HL-60/S4 treated with retinoic acid at 250 ng/mL for 4 days and 3 days (cell line): Measurements from ENCODE around the gene ADAMTS6.

Experiments
- in situ Hi-C: fragments of 300-500 bp; cut with MboI; formaldehyde crosslinking; loops from 2 replicates; pipeline ENCODE4 v1.7.0; 2022; ENCODE audit warnings: low sequenced_read_pairs

The ADAMTS6 gene

DNA sequence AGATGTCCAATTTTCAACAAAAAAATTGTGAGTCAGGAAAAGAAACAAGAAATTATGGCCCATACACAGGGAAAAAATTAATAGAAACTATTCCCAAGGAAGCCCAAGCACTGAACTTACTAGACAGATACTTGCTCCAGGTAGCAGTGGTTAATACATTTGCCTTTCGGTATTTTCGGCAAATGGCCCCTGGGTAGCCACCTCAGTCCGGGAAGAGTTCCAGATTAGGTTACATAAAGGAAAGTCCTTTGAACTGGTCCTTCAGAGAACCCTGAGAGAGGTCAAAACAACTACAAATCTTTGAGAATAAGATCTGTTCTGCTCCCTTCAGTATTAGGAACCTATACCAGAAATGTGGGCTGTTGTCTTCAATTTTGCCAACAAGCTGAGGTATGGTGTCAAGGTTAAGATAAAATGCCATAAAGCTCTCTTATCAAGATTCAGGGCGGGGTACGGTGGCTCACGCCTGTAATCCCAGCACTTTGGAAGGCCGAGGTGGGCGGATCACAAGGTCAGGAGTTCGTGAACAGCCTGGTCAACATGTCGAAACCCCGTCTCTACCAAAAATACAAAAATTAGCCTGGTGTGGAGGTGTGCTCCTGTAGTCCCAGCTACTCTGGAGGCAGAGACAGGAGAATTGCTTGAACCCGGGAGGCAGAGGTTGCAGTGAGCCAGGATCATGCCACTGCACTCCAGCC, 369.6 kb downstream of the ADAMTS6 start:
- in situ Hi-C loops, result no loop called here

DNA sequence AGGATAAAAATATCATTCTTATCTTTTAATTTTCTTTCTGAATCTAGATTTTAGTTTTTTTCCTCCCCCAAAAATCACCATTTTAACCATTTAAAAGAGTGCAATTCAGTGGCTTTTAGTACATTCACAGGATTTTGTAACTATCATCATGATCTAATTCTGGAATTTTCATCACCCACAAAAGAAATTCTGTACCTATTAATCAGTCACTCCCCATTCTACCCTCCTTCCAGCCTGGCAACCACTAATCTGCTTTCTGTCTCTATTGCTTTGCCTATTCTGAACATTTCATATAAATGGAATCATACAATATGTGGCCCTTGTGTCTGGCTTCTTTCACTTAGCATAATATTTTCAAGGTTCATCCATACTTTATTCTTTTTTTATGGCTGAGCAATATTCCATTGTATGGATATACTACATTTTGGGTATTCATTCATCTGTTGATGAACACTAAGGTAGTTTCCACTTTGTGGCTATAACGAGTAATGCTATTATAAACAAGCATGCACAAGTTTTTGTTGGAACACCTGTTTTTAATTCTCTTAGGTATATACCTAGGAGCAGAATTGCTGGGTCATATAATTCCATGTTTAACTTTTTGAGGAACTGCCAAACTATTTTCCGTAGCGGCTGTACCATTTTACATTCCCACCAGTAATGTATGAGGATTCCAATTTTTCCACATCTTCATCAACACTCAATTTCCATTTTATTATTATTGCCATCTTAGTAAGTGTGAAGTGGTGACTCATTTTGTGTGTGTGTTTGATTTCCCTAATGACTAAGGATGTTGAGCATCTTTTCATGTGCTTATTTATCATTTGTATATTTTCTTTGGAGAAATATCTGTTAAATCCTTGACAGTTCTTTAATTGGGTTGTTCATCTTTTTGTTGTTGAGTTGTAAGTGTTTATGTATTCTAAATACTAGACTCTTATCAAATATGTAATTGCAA, 372.7 kb downstream of the ADAMTS6 start:
- in situ Hi-C loops, result no loop called here

DNA sequence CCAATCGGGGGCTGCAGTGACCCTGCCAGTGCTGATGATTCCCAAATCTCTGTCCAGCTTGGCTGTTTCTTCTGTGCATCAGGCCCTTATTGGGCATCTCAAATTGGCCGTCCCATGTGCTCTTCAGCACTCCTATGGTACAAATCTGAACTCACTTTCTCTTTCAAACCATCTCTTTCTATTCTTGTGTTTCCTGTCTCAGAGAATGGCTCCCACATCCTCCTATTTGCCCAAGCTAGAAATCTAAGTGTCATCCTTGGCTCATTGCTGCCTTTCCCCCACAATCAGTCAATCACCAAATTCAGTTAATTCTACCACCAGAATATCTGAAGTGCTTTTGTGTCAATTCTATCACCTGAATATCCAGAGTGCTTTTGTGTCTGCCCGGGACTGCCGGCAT, 376.4 kb downstream of the ADAMTS6 start:
- in situ Hi-C loops, result no loop called here

DNA sequence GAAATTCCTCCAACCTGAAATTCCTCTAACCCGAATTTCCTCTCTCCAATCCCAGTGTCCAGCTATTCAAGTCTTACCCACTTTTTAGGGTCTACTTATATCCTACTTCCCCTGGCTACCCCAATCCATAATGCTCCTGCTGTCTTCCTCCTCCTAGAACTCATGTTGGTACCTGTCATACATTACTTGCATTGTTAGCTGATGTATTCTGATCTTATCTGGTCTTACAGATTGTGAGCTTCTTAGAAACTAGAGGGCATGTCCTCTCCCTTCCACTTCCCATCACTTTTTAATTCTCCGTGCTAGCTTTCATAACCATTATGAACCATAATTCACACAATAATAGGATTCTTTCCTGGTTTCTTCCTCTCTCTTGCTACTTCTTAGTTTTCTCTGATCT, 376.9 kb downstream of the ADAMTS6 start:
- in situ Hi-C loops, result no loop called here

DNA sequence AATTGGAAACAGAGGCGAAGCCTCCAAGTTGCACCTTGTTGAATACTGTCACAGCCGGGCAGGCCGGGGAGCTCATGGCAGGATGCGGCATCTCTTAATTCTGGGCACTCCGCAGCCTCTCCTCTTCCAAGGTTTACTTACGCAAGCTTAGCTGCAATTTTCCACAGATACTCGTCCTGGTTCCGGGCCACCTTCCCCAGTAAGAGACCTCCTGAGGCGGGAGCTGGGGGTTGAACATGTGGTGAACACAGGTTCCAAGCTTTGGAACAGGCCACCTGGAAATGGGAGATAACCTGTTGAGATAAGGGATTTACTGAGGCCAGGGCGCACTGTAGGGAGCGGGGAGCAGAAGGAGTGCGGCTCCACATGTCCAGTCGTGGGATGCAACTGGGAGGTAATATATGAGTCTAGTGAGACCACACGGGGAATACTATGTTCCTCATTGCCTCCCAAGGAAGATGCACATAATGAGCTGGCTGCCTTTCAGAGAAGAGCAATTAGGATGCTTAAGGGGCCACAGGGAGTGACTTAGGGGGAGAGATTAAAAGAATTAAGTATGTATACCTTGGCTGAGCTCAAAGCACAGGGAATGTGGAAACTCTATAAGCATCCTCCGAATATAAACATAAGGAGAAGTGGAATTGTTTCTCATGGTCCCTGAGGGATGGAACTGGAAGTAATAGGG, 377.8 kb downstream of the ADAMTS6 start:
- in situ Hi-C loops, result no loop called here

DNA sequence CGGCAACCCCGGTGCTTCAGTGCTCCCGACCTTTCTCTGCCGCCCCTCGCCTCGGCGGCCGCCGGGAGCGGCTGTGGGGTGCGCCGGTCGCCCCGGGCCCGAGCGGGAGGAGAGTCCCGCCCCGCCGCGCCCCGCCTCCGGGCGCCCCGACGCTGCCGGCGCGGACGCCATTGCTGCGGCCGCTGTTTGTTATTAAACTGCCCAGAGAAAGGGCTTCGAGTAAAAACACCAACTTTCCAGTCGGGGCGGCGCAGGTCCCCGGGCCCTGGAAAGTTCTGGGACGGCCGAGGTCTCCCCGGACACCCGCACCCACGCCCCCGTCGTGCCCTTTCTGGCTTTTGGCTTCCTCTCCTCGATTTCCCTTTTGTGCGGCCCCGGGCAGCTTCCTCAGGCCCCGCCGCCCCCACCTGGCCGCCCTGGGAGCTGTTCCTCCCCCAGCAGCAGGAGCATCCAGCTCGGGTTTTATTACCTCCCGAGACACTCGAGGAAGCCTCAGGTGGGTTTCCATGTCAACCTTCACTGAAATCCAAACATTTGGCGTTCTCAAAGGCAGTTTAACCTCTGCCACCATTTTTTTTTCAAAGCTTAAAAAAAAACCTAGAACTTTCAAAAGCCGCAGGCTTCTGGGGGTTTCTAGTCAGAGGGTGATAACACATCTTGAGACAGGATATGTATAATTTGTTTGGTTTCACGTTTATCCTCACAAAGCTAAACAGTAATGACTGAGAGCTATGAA, 378.6 kb downstream of the ADAMTS6 start:
- in situ Hi-C loops, result no loop called here

DNA sequence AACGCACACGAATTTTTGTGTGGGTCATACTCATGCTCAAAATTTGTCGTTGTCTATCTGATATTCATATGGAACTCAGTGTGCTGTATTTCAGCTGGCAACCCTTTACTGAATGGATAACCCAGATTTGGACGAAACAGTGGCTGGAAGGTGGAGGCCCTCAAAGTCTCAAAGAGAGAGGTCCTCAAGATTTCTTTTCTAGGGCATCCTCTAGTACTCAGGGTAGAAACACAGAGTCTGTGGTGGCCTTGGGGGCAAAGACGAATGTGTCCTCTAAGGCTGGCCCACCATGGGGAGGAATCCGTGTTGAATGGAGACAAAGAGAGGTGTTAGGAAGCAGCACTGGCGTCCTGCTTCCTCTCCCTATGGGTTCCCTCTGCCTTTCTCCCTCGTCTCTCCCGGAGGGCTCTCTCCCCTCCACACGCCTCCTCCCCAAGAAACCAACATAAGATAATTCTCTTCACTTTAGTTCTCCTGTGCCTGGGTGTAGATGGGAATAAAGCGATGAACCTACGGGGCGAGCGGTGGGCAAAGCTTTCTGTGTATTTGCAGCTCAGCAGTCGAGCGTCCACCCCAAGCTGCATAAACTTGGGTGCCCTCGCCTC, 379.2 kb downstream of the ADAMTS6 start:
- in situ Hi-C loops, result no loop called here

DNA sequence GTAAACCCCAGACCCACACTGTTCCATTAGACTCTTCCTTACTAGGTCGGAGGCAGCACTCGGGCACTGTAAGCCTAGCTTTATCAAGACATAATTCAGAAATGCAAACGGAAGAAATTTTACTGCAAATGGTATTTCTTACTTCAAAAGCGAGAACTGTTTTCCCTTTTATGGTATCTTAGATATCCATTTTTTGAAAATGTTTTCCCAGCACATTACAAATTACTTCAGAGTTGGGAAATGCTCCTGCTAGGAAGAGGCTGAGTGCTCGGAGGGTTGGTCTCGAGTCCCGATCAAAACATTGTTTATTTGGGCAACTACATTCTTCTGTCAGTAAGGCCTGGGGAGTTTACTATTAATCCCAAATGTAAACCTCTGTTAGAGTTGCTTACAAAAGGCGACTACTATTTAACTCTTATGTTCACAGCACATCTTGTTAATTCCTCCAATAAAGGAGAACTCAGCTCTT, 380.1 kb downstream of the ADAMTS6 start:
- in situ Hi-C loops, result no loop called here

DNA sequence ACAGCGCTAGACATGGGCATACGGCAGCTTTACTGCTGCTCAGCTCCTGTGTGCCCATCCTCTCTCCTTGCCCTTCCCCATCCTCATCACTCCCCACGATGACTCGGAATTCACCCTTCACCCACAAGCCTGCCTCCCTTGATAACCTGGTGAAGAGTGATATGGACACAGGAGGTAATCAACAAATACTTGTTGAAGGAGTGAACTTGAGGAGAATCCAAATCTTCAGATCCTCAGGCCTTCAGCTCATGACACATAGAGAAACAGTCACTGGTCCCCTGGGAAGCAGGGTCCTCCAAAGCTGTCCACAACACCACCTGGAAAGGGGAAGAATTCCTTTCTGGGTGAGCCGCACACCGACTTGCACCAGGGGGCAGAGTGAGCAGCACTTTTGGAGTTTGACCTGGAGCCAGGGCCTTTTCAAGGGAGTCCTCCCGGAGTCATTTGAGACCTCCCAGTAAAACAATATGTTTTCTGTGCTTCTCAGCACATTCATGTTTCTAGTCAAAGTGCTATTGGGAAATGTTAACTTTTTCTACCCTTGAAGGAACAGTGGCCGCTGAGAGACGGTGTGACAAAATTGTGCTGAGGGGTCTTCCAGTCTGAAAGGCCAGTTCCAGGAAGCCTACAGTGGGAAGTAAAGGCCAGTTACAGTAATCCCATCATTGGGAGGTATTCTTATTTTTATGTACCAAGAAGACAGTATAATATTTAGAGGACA, 380.6 kb downstream of the ADAMTS6 start:
- in situ Hi-C loops, result no loop called here
